ENCODE measurements around the gene SETD5.

GRCh38 chr3:9395570-9396300, 1.7 kb upstream of the SETD5 start:
- no peak for TF ChIP-seq CTCF (IDR thresholded peaks at IDR 0.05)
- TF ChIP-seq POLR2A (IDR thresholded peaks at IDR 0.05) = no peak

Measured in uterus (tissue), 2 donors.